Measurements from ENCODE around the gene MMP13.
"Not testable (repeated sequence)": the region's sequence is repeated elsewhere in the genome, so short reads cannot be mapped to it uniquely, and the experiment has no call there.

Gene MMP13

GRCh38 chr11:102955624-102956023, at the start of gene MMP13:
TSS of gene MMP13 (minus strand) at chr11:102955732. CDS start at chr11:102955705, 27 bp downstream.
- no peak for DNase-seq

- not testable (repeated sequence) for DNase-seq
Observed at GRCh38 chr11:103004234-103004633, 48.7 kb upstream of the MMP13 start.

- no peak for DNase-seq
Observed at GRCh38 chr11:102994105-102994504, 38.6 kb upstream of the MMP13 start.

- DNase-seq = no peak
Observed at GRCh38 chr11:102991776-102992175, 36.2 kb upstream of the MMP13 start.

- no peak for DNase-seq
Observed at GRCh38 chr11:102990145-102990544, 34.6 kb upstream of the MMP13 start.

- DNase-seq = no peak
Observed at GRCh38 chr11:102989379-102990047, 34.0 kb upstream of the MMP13 start.

GRCh38 chr11:102986815-102987214, 31.3 kb upstream of the MMP13 start:
- DNase-seq = no peak

- no peak for DNase-seq
Observed at GRCh38 chr11:102985850-102986249, 30.3 kb upstream of the MMP13 start.

GRCh38 chr11:102983486-102983885, 28.0 kb upstream of the MMP13 start:
- DNase-seq = no peak

- no peak for DNase-seq
Observed at GRCh38 chr11:102981324-102981910, 25.9 kb upstream of the MMP13 start.

GRCh38 chr11:102974552-102975280, 19.2 kb upstream of the MMP13 start:
- DNase-seq = no peak

GRCh38 chr11:102973698-102974097, 18.2 kb upstream of the MMP13 start:
- DNase-seq = not testable (repeated sequence)

- DNase-seq = no peak
Observed at GRCh38 chr11:102972853-102973252, 17.3 kb upstream of the MMP13 start.

GRCh38 chr11:102971766-102972165, 16.2 kb upstream of the MMP13 start:
- DNase-seq = no peak

- DNase-seq = no peak
Observed at GRCh38 chr11:102967497-102967896, 12.0 kb upstream of the MMP13 start.

GRCh38 chr11:102966011-102966410, 10.5 kb upstream of the MMP13 start:
- no peak for DNase-seq

GRCh38 chr11:102964867-102965266, 9.3 kb upstream of the MMP13 start:
- DNase-seq = no peak

GRCh38 chr11:102957953-102958352, 2.4 kb upstream of the MMP13 start:
- no peak for DNase-seq

GRCh38 chr11:102950622-102951081, 4.9 kb downstream of the MMP13 start:
- no peak for DNase-seq

GRCh38 chr11:102946237-102946636, 9.3 kb downstream of the MMP13 start:
- DNase-seq = no peak

GRCh38 chr11:102940714-102941588, 14.6 kb downstream of the MMP13 start:
- DNase-seq = peak; percentile 29 to 51

- no peak for DNase-seq
Observed at GRCh38 chr11:102936864-102937509, 18.5 kb downstream of the MMP13 start.
